ENCODE measurements around the gene KIF13A. TPM values are rescaled to one million over a fixed set of nuclear protein-coding genes. Genes with fewer than 3 reads are reported as not detected.
"Not testable (repeated sequence)": the region's sequence is repeated elsewhere in the genome, so short reads cannot be mapped to it uniquely, and the experiment has no call there.

The KIF13A gene
- total RNA-seq, 3 donors from 2014 or later: 40.0 to 60.4 (median 49.6) TPM

DNA sequence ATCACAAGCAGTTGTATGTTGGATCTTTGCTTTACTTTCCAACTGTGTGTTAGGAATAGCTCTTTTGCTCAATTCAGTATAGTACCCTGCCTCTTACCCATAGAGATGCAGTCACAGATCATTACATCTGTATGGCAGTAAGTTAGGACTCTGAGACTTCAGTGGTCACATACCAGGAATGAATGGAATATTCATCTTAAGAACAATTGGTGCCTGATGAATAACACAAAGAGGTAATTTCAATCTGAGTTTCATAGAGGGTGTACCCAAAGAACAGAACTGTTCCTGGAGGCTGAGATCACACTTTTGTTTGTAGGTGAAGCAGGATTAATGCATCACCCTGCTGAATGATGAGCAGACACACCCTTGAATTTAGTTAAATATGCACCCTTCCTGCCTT is 28.7 kb upstream of the KIF13A start:
- DNase-seq (ENCODE audit: low spot score in 2 of 2): no peak
- no peak for TF ChIP-seq POLR2A (IDR thresholded peaks at IDR 0.05)
- TF ChIP-seq POLR2AphosphoS5 (IDR thresholded peaks at IDR 0.05): no peak
- TF ChIP-seq, protein P1, sequence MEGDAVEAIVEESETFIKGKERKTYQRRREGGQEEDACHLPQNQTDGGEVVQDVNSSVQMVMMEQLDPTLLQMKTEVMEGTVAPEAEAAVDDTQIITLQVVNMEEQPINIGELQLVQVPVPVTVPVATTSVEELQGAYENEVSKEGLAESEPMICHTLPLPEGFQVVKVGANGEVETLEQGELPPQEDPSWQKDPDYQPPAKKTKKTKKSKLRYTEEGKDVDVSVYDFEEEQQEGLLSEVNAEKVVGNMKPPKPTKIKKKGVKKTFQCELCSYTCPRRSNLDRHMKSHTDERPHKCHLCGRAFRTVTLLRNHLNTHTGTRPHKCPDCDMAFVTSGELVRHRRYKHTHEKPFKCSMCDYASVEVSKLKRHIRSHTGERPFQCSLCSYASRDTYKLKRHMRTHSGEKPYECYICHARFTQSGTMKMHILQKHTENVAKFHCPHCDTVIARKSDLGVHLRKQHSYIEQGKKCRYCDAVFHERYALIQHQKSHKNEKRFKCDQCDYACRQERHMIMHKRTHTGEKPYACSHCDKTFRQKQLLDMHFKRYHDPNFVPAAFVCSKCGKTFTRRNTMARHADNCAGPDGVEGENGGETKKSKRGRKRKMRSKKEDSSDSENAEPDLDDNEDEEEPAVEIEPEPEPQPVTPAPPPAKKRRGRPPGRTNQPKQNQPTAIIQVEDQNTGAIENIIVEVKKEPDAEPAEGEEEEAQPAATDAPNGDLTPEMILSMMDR (IDR thresholded peaks at IDR 0.05): no peak
- intact Hi-C loops (cut with DNase I; ENCODE audit: low total_unique reads): no loop called here
- Histone ChIP-seq H3K4me3 (no peak overlapping the region), H3K27me3 (no peaks in the 10 kb centered on the region), H3K27ac (no peak overlapping the region), H3K4me1 (no peaks in the 10 kb centered on the region), H3K9me3 (no peaks in the 10 kb centered on the region), H3K36me3 (no peaks in the 10 kb centered on the region)

DNA sequence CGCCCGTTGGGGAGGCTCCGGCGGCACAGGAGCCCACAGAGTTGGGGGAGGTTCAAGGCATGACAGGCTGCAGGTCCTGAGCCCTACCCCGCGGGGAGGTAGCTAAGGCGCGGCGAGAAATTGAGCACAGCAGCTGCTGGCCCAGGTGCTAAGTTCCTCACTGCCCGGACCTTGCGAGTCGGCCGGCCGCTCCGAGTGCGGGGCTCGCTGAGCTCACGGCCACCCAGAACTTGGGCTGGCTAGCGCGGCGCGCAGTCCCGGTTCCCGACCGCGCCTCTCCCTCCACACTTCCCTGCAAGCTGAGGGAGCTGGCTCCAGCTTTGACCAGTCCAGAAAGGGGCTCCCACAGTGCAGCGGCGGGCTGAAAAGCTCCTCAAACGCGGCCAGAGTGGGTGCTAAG is 23.9 kb upstream of the KIF13A start:
- DNase-seq (ENCODE audit: low spot score in 2 of 2): no peak
- H3K4me1 ChIP-seq: no peaks in the 10 kb centered on the region
- no peak for TF ChIP-seq POLR2A (IDR thresholded peaks at IDR 0.05)
- no peak for TF ChIP-seq POLR2AphosphoS5 (IDR thresholded peaks at IDR 0.05)
- TF ChIP-seq, protein P1 (IDR thresholded peaks at IDR 0.05): no peak
- H3K36me3 ChIP-seq: no peaks in the 10 kb centered on the region
- no peaks in the 10 kb centered on the region for H3K27me3 ChIP-seq
- intact Hi-C loops (cut with DNase I; ENCODE audit: low total_unique reads): no loop called here
- no peaks in the 10 kb centered on the region for H3K9me3 ChIP-seq
- H3K4me3 ChIP-seq: no peak overlapping the region
- no peak overlapping the region for H3K27ac ChIP-seq

DNA sequence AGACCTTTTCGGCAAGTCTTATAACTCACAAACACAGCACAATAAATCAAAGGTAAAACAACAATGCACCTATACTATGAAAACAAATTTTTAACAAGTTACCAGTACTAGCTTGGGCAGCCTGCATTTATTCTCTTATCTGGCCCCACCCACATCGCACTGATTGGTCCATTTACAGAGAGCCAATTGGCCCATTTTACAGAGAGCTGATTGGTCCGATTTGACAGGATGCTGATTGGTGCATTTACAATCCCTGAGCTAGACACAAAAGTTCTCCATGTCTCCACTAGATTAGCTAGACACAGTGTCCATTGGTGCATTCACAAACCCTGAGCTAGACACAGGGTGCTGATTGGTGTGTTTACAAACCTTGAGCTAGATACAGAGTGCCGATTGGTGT is 23.1 kb upstream of the KIF13A start:
- H3K27ac ChIP-seq; intact Hi-C loops (cut with DNase I; ENCODE audit: low total_unique reads): not testable (repeated sequence)

DNA sequence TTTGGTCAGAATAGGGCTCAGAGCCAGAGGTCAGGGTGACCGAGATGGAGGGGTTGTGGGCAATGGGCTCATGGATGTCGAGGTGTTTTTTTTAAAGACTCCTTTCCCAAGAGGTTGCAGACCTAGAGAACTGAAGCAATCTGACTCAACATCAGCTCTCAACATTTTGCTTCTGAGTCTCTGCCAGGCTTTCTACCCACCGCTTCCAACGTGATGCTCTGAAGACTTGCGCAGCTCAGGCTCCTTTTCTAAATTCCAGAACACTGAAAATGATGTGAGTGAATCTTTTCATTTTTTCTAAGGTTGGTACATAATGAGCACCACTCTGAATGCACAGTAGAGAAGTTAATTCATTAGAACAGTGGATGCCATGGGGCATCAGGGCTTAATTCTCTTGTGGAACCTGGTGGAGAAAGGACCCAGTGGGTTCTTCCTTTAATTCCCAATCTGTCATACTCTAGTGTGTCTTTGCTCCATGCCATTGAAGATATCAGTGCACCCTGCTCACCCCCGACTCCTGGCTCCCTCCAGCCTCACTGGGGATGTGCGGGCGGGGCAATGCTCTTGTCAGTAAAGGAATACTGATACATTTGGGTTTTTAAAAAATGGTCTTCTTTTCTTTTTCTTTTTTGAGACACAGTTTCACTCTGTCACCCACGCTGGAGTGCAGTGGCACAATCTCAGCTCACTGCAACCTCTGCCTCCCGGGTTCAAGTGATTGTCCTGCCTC is 17.0 kb upstream of the KIF13A start:
- TF ChIP-seq, protein P1 (IDR thresholded peaks at IDR 0.05): no peak
- TF ChIP-seq POLR2AphosphoS5 (IDR thresholded peaks at IDR 0.05): no peak
- TF ChIP-seq POLR2A (IDR thresholded peaks at IDR 0.05): no peak
- intact Hi-C loops (cut with DNase I; ENCODE audit: low total_unique reads): no loop called here

More for the DNA sequence above, 23.1 kb upstream of the KIF13A start:
- H3K27me3 ChIP-seq; H3K4me3 ChIP-seq; DNase-seq (ENCODE audit: low spot score in 2 of 2); H3K9me3 ChIP-seq; H3K36me3 ChIP-seq; H3K4me1 ChIP-seq: not testable (repeated sequence)

DNA sequence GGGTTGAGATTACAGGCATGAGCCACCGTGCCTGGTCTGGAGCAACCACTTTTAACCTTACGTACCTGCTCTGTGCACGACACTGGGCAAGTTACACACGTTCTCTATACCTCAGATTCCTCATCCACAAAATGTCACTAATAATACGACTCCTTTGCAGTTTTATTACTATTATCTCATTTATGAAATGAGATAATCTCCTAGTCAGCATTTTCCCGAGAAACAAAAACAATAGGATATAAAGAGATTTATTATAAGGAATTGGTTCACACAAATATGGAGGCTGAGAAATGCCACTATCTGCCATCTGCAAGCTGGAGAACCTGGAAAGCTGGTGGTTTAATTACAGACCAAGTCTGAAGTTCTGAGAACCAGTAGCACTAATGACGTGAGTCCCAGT is 12.0 kb upstream of the KIF13A start:
- Histone ChIP-seq H3K27ac (no peak overlapping the region), H3K9me3 (no peaks in the 10 kb centered on the region), H3K4me3 (no peak overlapping the region), H3K4me1 (no peaks in the 10 kb centered on the region), H3K36me3 (no peaks in the 10 kb centered on the region), H3K27me3 (no peaks in the 10 kb centered on the region)
- intact Hi-C loops (cut with DNase I; ENCODE audit: low total_unique reads): no loop called here
- TF ChIP-seq POLR2A (IDR thresholded peaks at IDR 0.05) (no peak), POLR2AphosphoS5 (IDR thresholded peaks at IDR 0.05) (no peak)
- TF ChIP-seq, protein P1 (IDR thresholded peaks at IDR 0.05): no peak
- no peak for DNase-seq (ENCODE audit: low spot score in 2 of 2)

More for the DNA sequence above, 17.0 kb upstream of the KIF13A start:
- no peak overlapping the region for H3K27ac ChIP-seq
- DNase-seq (ENCODE audit: low spot score in 2 of 2): no peak
- H3K36me3 ChIP-seq: no peaks in the 10 kb centered on the region
- no peaks in the 10 kb centered on the region for H3K9me3 ChIP-seq
- H3K4me3 ChIP-seq: no peak overlapping the region
- H3K27me3 ChIP-seq: no peaks in the 10 kb centered on the region
- no peaks in the 10 kb centered on the region for H3K4me1 ChIP-seq

Measured in breast epithelium (tissue), 4 donors.